AG04450 (cell line): ENCODE data around the gene ARF1. TPM values are rescaled to one million over a fixed set of nuclear protein-coding genes. Genes with fewer than 3 reads are reported as not detected.

Experiments used
- CTCF ChIA-PET: fragments of 300-600, 350-600 bp; formaldehyde crosslinking; extraction: SDS; loops from one replicate; lab custom pipeline; 2022; ENCODE audit warnings: antibody characterized with exemption, inconsistent platforms; lab: Charles Lee
- POLR2A ChIA-PET: fragments of 350-600 bp; formaldehyde crosslinking; extraction: SDS; loops from one replicate; lab custom pipeline; 2021; ENCODE audit warnings: antibody characterized with exemption, inconsistent platforms; lab: Yijun Ruan, JAX
- DNase-seq: peaks from one replicate; pipeline ENCODE4 v3.0.0-alpha.2; 2011; ENCODE audit warnings: low read depth, low spot score
- H3K27ac ChIP-seq: one replicate; pipeline ENCODE4 v1.5.1; 2012; ENCODE audit warnings: low read depth, low read length, control low read depth
- H3K27me3 ChIP-seq: one replicate; pipeline ENCODE4 v1.6.0; 2012; ENCODE audit warnings: low read length; ENCODE audit not compliant: control insufficient read depth, insufficient read depth
- H3K4me3 ChIP-seq: 2 replicates; pipeline ENCODE4 v1.5.1; 2011; ENCODE audit warnings: mild to moderate bottlenecking, low read depth, low read length, control low read depth
- H3K9me3 ChIP-seq: 2 replicates; pipeline ENCODE4 v1.5.1; 2012; ENCODE audit warnings: low read length; ENCODE audit not compliant: control insufficient read depth, insufficient read depth
- polyA plus RNA-seq: library from polyadenylated mRNA; depleted of rRNA; stranded (reverse); fragments of >200 nt; gene quantifications from 2 replicates; pipeline ENCODE4 v1.2.3, GENCODE V29; 2011
- TF ChIP-seq, protein P1 (sequence below): IDR thresholded peaks from 2 replicates; pipeline ENCODE4 v1.5.1; 2011; ENCODE audit warnings: low read depth, low read length, control low read depth, inconsistent platforms

ARF1 gene
- polyA plus RNA-seq, 1 experiment, result 445 TPM

DNA sequence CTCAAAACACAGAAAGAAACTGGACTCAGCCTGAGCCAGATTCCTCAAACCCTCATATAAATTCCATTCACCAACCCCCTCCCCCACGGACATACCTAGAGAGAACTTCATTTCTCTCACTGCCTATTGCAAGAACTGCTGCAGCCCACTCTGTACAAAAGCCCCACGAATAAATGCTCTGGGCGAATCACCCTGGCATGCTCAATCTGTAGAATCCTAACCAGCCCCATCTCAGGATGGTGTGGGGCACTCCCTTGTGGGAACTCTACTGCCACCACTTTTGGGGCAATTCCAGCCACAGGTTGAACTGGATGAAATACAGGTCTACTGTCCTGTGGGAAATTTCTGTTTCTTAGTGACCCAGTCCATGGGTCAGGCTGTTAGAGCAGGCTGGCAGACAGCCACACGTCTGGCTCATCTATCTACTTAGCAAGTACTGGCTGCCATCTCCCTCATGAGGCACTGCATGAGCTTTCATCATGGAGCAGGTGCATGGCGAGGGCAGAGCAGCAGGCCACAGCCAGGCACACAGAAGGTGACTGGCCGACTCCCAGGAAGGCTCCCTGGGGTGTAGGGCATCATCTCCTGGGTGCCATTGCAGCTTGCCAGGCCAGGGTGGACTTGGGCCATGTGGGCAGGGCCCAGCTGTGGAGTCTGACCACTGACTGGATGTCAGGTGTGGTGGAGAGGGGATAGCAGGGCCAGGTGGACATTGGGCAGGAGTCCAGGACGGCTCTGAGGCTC, 22.2 kb downstream of the ARF1 start:
- no peaks in the 10 kb centered on the region for H3K27me3 ChIP-seq
- no peaks in the 10 kb centered on the region; the same call in 1 of the 2 replicates for H3K9me3 ChIP-seq
- DNase-seq, result no peak
- H3K27ac ChIP-seq, result no peak overlapping the region
- POLR2A ChIA-PET, result no interaction called here
- H3K4me3 ChIP-seq, result no peak overlapping the region
- CTCF ChIA-PET, result no interaction called here
- TF ChIP-seq, protein P1, sequence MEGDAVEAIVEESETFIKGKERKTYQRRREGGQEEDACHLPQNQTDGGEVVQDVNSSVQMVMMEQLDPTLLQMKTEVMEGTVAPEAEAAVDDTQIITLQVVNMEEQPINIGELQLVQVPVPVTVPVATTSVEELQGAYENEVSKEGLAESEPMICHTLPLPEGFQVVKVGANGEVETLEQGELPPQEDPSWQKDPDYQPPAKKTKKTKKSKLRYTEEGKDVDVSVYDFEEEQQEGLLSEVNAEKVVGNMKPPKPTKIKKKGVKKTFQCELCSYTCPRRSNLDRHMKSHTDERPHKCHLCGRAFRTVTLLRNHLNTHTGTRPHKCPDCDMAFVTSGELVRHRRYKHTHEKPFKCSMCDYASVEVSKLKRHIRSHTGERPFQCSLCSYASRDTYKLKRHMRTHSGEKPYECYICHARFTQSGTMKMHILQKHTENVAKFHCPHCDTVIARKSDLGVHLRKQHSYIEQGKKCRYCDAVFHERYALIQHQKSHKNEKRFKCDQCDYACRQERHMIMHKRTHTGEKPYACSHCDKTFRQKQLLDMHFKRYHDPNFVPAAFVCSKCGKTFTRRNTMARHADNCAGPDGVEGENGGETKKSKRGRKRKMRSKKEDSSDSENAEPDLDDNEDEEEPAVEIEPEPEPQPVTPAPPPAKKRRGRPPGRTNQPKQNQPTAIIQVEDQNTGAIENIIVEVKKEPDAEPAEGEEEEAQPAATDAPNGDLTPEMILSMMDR, result no peak

DNA sequence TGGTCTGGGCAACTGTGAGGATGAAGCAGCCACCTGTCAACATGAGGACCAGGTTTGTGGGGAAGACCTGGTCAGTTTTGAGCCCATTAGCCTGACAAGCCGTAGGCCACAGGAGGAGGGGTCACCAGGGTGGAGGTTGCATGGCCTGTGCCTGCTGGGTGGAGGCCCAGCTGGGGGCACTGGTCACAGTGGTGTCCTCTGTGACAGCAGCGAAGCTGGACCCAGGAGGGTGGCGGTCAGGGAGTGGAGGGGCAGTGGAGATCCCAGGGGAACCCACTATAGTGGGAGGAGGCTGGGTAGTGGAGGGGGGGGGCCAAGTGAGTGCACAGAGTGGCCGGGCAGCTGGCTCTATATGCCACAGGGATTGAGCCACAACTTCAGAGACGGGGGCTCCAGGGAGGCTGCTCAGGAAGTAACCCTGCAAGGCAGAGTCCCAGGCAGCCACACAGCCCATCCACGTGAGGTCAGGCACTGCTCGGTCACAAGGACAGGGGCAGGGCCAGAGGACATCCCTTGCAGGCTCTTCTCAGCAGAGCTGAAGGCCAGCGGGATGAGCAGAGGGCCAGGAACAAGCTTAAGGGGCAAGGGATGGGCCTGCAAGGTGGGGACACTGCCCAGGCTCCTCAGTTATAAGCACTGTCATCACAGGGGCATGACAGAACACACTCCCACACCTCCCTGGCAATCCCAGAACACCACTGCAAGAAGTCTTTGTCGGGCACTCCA, 22.9 kb downstream of the ARF1 start:
- no peaks in the 10 kb centered on the region for H3K27me3 ChIP-seq
- CTCF ChIA-PET, result no interaction called here
- POLR2A ChIA-PET, result interaction anchor here (1.0 to 1.3 kb wide), 2 partner anchors 15 to 60 kb away, joined by 3 read pairs; partner anchors contain the start of gene IBA57
- H3K4me3 ChIP-seq, result no peak overlapping the region
- H3K27ac ChIP-seq, result no peak overlapping the region
- H3K9me3 ChIP-seq, result no peaks in the 10 kb centered on the region; the same call in 1 of the 2 replicates
- TF ChIP-seq, protein P1, result no peak
- DNase-seq, result no peak

DNA sequence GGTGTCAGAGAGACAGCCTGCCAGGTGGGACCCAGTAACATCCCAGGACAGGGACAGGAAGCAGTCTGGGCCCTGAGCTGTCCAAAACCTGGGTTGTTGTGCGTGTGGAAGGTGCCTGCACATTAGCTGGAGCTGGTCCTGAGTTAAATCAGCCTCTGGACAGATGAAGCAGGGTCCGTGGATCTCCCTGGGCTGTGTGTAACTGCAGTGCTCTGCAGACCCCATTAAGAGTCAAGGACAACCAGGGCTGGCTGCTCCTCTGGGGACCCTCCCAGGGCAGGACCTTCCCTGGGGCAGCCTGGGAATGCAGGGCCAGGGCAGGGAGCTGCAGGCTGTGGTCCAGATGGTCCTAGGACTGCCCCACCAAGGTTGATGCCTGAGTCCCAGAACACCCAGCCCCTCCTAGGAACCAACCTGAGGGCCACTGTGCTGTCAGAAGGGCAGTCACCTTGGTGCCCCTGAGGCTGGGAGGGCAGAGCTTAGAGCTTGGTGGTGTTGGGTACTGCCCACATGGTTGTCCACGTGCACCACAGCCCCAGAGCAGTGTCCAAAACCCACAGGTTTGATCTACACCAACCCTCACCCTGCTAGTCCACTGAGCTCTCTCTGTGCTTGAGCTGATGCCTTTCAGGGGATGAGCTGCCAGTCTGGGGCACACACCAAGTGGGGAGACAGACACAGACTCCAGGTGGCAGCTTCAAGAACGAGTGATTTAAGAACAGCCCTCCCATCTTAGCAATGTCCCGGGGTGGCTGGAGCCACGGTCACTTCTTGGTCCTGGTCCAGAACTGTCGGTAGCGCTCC, 23.7 kb downstream of the ARF1 start:
- CTCF ChIA-PET, result interaction anchor here (0.5 to 1.0 kb wide), 2 partner anchors 25 to 44 kb away, joined by 3 to 4 read pairs; partner anchors contain the start of gene GJC2
- Histone ChIP-seq H3K4me3 (no peak overlapping the region), H3K27ac (no peak overlapping the region), H3K27me3 (no peaks in the 10 kb centered on the region), H3K9me3 (no peaks in the 10 kb centered on the region; the same call in 1 of the 2 replicates)
- POLR2A ChIA-PET, result interaction anchor here (1.0 to 1.3 kb wide), 2 partner anchors 16 to 59 kb away, joined by 3 read pairs; partner anchors contain the start of gene IBA57
- no peak for DNase-seq
- TF ChIP-seq, protein P1, result no peak

DNA sequence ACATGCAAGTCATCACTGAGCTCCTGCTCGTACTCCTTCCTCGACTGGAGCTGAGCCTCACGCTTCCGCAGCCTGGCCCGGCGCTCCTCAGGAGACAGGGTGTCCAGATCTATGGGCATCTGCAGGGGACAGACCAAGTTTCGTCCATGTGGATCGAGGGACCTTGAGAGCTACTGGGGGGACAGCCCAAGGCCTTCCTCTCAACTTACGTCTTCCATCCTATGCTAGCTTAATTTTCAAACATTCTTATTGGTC, 24.2 kb downstream of the ARF1 start:
- CTCF ChIA-PET, result interaction anchor here (0.5 to 1.0 kb wide), 2 partner anchors 24 to 43 kb away, joined by 3 to 4 read pairs; partner anchors contain the start of gene GJC2
- Histone ChIP-seq H3K27me3 (no peaks in the 10 kb centered on the region), H3K9me3 (no peaks in the 10 kb centered on the region; the same call in 1 of the 2 replicates), H3K27ac (no peak overlapping the region), H3K4me3 (no peak overlapping the region)
- DNase-seq, result no peak
- POLR2A ChIA-PET, result interaction anchor here (1.3 kb wide), 1 partner anchor 16 kb away, joined by 3 read pairs; no protein-coding TSS in a partner anchor
- TF ChIP-seq, protein P1, result no peak
